ENCODE measurements around the gene HMCN1.
"Not testable (repeated sequence)": the region's sequence is repeated elsewhere in the genome, so short reads cannot be mapped to it uniquely, and the experiment has no call there.

The HMCN1 gene

DNA sequence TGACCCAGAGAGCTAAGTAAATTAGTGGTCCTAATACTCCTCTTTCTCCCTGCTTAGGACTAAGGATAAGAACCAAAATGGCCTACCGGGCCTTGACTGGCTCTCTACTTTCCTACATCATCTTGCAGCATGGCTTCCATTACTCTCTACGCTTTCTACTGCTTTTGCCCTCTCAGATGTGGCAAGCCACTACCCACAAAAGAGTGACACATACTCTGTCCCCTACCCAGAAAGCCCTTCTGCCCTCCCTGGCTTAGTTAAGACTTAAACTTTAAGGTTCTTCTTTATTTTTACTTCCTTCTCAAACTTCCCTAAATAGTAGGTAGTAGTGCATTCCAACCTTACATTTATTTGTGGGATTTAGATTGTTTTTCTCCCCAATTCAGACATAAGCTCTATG lies 412.8 kb downstream of the HMCN1 start:
- no peak overlapping the region for H3K27ac ChIP-seq
- TF ChIP-seq CTCF (conservative IDR thresholded peaks at IDR 0.05), result no peak
- TF ChIP-seq ZFX (IDR thresholded peaks at IDR 0.05), result no peak

GRCh38 chr1:186149591-186149990 lies 415.4 kb downstream of the HMCN1 start:
- no peak for TF ChIP-seq CTCF (conservative IDR thresholded peaks at IDR 0.05)
- no peak overlapping the region for H3K27ac ChIP-seq

- H3K27ac ChIP-seq, result no peak overlapping the region
- TF ChIP-seq ZFX (IDR thresholded peaks at IDR 0.05) (no peak), CTCF (conservative IDR thresholded peaks at IDR 0.05) (no peak)
These were observed 418.0 kb downstream of the HMCN1 start for GRCh38 chr1:186152227-186152619.

GRCh38 chr1:186152620-186153239 lies 418.5 kb downstream of the HMCN1 start:
- H3K27ac ChIP-seq, result no peak overlapping the region
- TF ChIP-seq CTCF (conservative IDR thresholded peaks at IDR 0.05), result no peak
- no peak for TF ChIP-seq ZFX (IDR thresholded peaks at IDR 0.05)

GRCh38 chr1:186154651-186155050 lies 420.5 kb downstream of the HMCN1 start:
- TF ChIP-seq CTCF (conservative IDR thresholded peaks at IDR 0.05) (no peak), ZFX (IDR thresholded peaks at IDR 0.05) (no peak)
- no peak overlapping the region for H3K27ac ChIP-seq

GRCh38 chr1:186155594-186155993 lies 421.4 kb downstream of the HMCN1 start:
- TF ChIP-seq CTCF (conservative IDR thresholded peaks at IDR 0.05) (peak; percentile 75), ZFX (IDR thresholded peaks at IDR 0.05) (no peak)
- no peak overlapping the region for H3K27ac ChIP-seq

DNA sequence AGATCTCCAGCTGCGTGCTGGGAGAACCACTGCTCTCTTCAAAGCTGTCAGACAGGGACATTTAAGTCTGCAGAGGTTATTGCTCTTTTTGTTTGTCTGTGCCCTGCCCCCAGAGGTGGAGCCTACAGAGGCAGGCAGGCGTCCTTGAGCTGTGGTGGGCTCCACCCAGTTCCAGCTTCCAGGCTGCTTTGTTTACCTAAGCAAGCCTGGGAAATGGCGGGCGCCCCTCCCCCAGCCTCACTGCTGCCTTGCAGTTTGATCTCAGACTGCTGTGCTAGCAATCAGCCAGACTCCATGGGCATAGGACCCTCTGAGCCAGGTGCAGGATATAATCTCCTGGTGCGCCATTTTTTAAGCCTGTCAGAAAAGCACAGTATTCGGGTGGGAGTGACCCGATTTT lies 428.7 kb downstream of the HMCN1 start:
- H3K27ac ChIP-seq, result not testable (repeated sequence)

GRCh38 chr1:186164773-186165172 lies 430.6 kb downstream of the HMCN1 start:
- no peak for TF ChIP-seq ZFX (IDR thresholded peaks at IDR 0.05)
- no peak for TF ChIP-seq CTCF (conservative IDR thresholded peaks at IDR 0.05)
- H3K27ac ChIP-seq, result no peak overlapping the region

Measured in C4-2B (cell line).